GM12872 (cell line): ENCODE measurements around the gene GGCT.

Experiments used
- CTCF ChIP-seq: IDR thresholded peaks from 3 replicates; pipeline ENCODE4 v1.5.1; 2011; ENCODE audit warnings: low read depth, mild to moderate bottlenecking, low read length, moderate library complexity; ENCODE audit not compliant: insufficient read depth

GGCT gene

GRCh38 chr7:30514177-30514576, 9.5 kb upstream of the GGCT start:
- no peak for TF ChIP-seq CTCF

GRCh38 chr7:30513762-30514161, 9.1 kb upstream of the GGCT start:
- no peak for TF ChIP-seq CTCF

GRCh38 chr7:30511973-30512662, 7.5 kb upstream of the GGCT start:
- TF ChIP-seq CTCF: no peak

- TF ChIP-seq CTCF: no peak
Observed at GRCh38 chr7:30511494-30511893, 6.9 kb upstream of the GGCT start.

- peak; percentile 69; the same call in 2 of the 3 replicates for TF ChIP-seq CTCF
Observed at GRCh38 chr7:30510124-30511075, 5.8 kb upstream of the GGCT start.

GRCh38 chr7:30505174-30505697, 607 bp upstream of the GGCT start:
- TF ChIP-seq CTCF: no peak
